Naive thymus-derived CD4-positive, alpha-beta T cell (primary cell): ENCODE results near the gene CNNM3. TPM values are rescaled to one million over a fixed set of nuclear protein-coding genes. Genes with fewer than 3 reads are reported as not detected.
A peak's percentile ranks its signal among the peaks of the same experiment; 100 is the strongest.

ENCODE experiments used
- ATAC-seq: fragments of 150-1000 bp; cut with Tn5 transposase; 2 replicates; pipeline ENCODE4 v1.10.0; 2021; ENCODE audit warnings: mild to moderate bottlenecking, moderate library complexity
- CTCF ChIA-PET: fragments of 350-600 bp; sonication (Branson Sonifier 250); formaldehyde crosslinking; loops from one replicate; lab custom pipeline; 2021; ENCODE audit warnings: antibody characterized with exemption; lab: Charles Lee
- POLR2A ChIA-PET: fragments of 350-600 bp; sonication (Branson Sonifier 250); formaldehyde crosslinking; loops from one replicate; lab custom pipeline; 2021; ENCODE audit warnings: antibody characterized with exemption, inconsistent platforms; lab: Charles Lee
- DNase-seq, 9 donors: peaks; one replicate each; pipeline versions ENCODE4 v3.0.0 to v3.0.0-alpha.2; 2020 to 2022; ENCODE audit warnings: mixed read lengths in 1 of 9
- H3K27ac ChIP-seq: one replicate; pipeline ENCODE4 v1.7.0; 2013; ENCODE audit warnings: mild to moderate bottlenecking, low read depth, low read length, moderate library complexity
- H3K27me3 ChIP-seq, 2 donors: one replicate each; pipeline ENCODE4 v1.7.0; 2013; ENCODE audit warnings: low read length in 2 of 2, mild to moderate bottlenecking in 2 of 2, moderate library complexity in 2 of 2; ENCODE audit not compliant: control insufficient read depth in 2 of 2, insufficient read depth in 2 of 2
- H3K36me3 ChIP-seq, 3 experiments: 1 replicate in 2 of 3; 2 replicates in 1 of 3; pipeline ENCODE4 v1.7.0; 2013; ENCODE audit warnings: low read length in 3 of 3, mild to moderate bottlenecking in 3 of 3, moderate library complexity in 1 of 3; ENCODE audit not compliant: insufficient read depth in 3 of 3, control insufficient read depth in 2 of 3
- H3K4me1 ChIP-seq, 2 donors: one replicate each; pipeline ENCODE4 v1.7.0; 2013; ENCODE audit warnings: low read length in 2 of 2, mild to moderate bottlenecking in 2 of 2, moderate library complexity in 1 of 2; ENCODE audit not compliant: control insufficient read depth in 2 of 2, insufficient read depth in 2 of 2
- H3K4me3 ChIP-seq: 2 replicates; pipeline ENCODE4 v1.7.0; 2013; ENCODE audit warnings: mild to moderate bottlenecking, low read length
- H3K9me3 ChIP-seq, 3 experiments: 1 replicate in 2 of 3; 2 replicates in 1 of 3; pipeline ENCODE4 v1.7.0; 2013; ENCODE audit warnings: low read length in 3 of 3; ENCODE audit not compliant: control insufficient read depth in 2 of 3
- H3K27ac Mint-ChIP-seq, 9 donors: one replicate each; pipeline ENCODE4 v1.8.0; 2020 to 2022; ENCODE audit warnings: mixed read lengths in 9 of 9, mild to moderate bottlenecking in 8 of 9, moderate library complexity in 5 of 9, inconsistent platforms in 2 of 9
- H3K27me3 Mint-ChIP-seq, 5 donors: one replicate each; pipeline ENCODE4 v1.8.0; 2021 to 2022; ENCODE audit warnings: mixed read lengths in 5 of 5, mild to moderate bottlenecking in 1 of 5
- H3K36me3 Mint-ChIP-seq, 5 donors: one replicate each; pipeline ENCODE4 v1.8.0; 2020 to 2022; ENCODE audit warnings: mixed read lengths in 5 of 5, mild to moderate bottlenecking in 3 of 5, inconsistent platforms in 1 of 5
- H3K4me1 Mint-ChIP-seq, 7 donors: one replicate each; pipeline ENCODE4 v1.8.0; 2020 to 2022; ENCODE audit warnings: mixed read lengths in 7 of 7, mild to moderate bottlenecking in 3 of 7, inconsistent platforms in 1 of 7
- H3K4me3 Mint-ChIP-seq, 10 donors: one replicate each; pipeline ENCODE4 v1.8.0; 2020 to 2022; ENCODE audit warnings: mild to moderate bottlenecking in 10 of 10, mixed read lengths in 10 of 10, moderate library complexity in 6 of 10, inconsistent platforms in 2 of 10
- H3K9me3 Mint-ChIP-seq, 11 donors: one replicate each; pipeline ENCODE4 v1.8.0; 2020 to 2022; ENCODE audit warnings: mixed read lengths in 11 of 11, mild to moderate bottlenecking in 4 of 11, inconsistent platforms in 1 of 11, moderate library complexity in 1 of 11
- intact Hi-C, 2 donors: fragments of 100-400 bp; cut with micrococcal nuclease; formaldehyde crosslinking; loops; one replicate each; pipeline ENCODE4 v1.15.1; 2023
- polyA plus RNA-seq, 2 donors: library from polyadenylated mRNA; unstranded; fragments of 300-500 nt; fragmentation: Illumina TruSeq; gene quantifications; one replicate each; pipeline ENCODE4 v1.2.3, GENCODE V29; 2021
- total RNA-seq, 6 experiments: library from RNA in 5 of 6; stranded (reverse) in 5 of 6; gene quantifications; 1 replicate in 5 of 6; 2 replicates in 1 of 6; pipeline ENCODE4 v1.2.3 and lab custom pipeline; 2021 to 2026

The CNNM3 gene
- total and polyA plus RNA-seq, 7 experiments from 2014 or later, result 4.0 to 51.5 (median 37.7) TPM

DNA sequence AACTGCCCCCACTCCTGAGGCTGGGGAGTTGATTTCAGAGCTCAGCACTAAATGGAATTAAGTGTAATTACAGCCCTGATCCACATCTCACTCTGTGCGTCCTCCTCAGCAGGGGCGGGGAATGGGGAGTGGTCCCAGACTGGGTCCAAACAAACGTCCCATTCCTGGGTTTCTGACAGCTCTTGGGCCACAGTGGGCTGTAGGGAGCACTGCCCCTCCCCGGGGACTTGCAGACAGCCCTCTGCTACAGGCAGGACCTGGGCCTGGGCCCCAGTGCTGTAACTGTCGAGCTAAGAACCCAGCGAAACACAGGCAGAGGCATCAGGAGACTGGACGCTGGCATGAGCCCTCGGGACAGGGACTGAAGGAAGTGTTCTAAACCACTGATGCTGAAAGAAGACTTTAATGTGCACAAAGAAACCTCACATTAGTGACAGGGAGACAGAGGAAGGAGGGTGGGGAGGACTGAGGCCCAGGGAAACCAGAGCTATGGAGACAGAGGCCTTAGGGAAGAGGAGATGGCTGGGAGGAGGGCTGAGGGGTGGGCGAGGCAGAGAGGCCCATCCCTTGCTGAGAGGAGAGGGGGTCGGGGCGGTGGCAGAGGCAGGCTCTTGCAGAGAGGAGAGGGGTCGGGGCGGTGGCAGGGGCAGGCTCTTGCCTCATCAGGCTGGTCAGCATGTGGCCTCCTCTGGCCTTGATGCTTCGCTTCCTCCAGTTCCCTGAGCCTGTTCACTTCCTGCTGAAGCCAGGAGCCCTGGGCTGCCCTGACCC is 59.6 kb downstream of the CNNM3 start:
- Histone ChIP-seq H3K27ac (no peak overlapping the region), H3K4me3 (no peak overlapping the region), H3K9me3 (no peaks in the 10 kb centered on the region), H3K36me3 (no peaks in the 10 kb centered on the region), H3K4me1 (peaks cover 3 to 16% of the 10 kb centered on the region in 2 donors), H3K27me3 (no peaks in the 10 kb centered on the region)
- Mint-ChIP-seq H3K36me3 (no peaks in the 10 kb centered on the region), H3K27me3 (peaks cover 0 to 13% (median 0%) of the 10 kb centered on the region in 5 donors), H3K4me1 (peaks cover 13 to 51% (median 36%) of the 10 kb centered on the region in 7 donors), H3K4me3 (no peak overlapping the region), H3K27ac (peak overlapping the region in 5 of 9 donors; percentile 18 to 78 (median 69)), H3K9me3 (peaks cover 0 to 2% (median 0%) of the 10 kb centered on the region in 11 donors)
- ATAC-seq (no peak), DNase-seq (no peak)
- intact Hi-C loops, result no loop called here
- ChIA-PET CTCF (interaction anchor here (1.6 kb wide), 1 partner anchor 49 kb away, joined by 3 read pairs; no protein-coding TSS in a partner anchor), POLR2A (interaction anchor here (0.8 to 4.0 kb wide), 6 partner anchors 9 to 49 kb away, joined by 3 to 17 read pairs (median 4); partner anchors contain the start of gene ANKRD39)

- Histone ChIP-seq H3K36me3 (no peaks in the 10 kb centered on the region), H3K9me3 (no peaks in the 10 kb centered on the region), H3K27ac (no peak overlapping the region), H3K4me3 (no peak overlapping the region), H3K4me1 (peaks cover 0 to 10% of the 10 kb centered on the region in 2 donors), H3K27me3 (no peaks in the 10 kb centered on the region)
- POLR2A ChIA-PET, result interaction anchor here (1.0 to 4.0 kb wide), 5 partner anchors 8 to 18 kb away, joined by 3 to 17 read pairs (median 5); partner anchors contain the start of gene ANKRD39
- Mint-ChIP-seq H3K27ac (peak overlapping the region in 4 of 9 donors; percentile 13 to 67 (median 24)), H3K4me1 (peaks cover 10 to 43% (median 28%) of the 10 kb centered on the region in 7 donors), H3K27me3 (peaks cover 0 to 9% (median 0%) of the 10 kb centered on the region in 5 donors), H3K4me3 (no peak overlapping the region), H3K9me3 (peaks cover 0 to 2% (median 0%) of the 10 kb centered on the region in 11 donors), H3K36me3 (no peaks in the 10 kb centered on the region)
- intact Hi-C loops, result no loop called here
- CTCF ChIA-PET, result no interaction called here
- no peak for DNase-seq
- ATAC-seq, result no peak
These were observed 60.4 kb downstream of the CNNM3 start for GRCh38 chr2:96876269-96877041.

DNA sequence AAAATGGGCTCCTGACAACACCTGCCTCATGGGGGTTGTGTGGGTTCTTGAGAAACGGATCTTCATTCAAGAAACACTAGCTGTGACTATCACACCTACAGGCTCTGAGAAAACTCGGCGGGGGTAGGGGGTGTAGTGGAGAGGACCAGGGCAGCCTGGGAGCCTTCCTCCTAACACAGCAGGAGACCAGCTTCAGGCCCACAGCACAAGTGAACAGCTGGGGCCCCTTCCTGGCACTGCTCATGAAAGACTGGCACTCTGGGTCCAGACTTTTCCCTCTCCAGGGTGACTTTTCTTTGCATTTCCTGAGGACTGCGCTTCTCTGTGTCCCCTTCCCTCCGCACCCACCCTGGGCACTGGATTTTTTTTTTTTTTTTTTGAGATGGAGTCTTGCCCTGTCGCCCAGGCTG is 61.0 kb downstream of the CNNM3 start:
- Histone ChIP-seq H3K4me3 (no peak overlapping the region), H3K4me1 (peaks cover 0 to 10% of the 10 kb centered on the region in 2 donors), H3K9me3 (no peaks in the 10 kb centered on the region), H3K27me3 (no peaks in the 10 kb centered on the region), H3K36me3 (no peaks in the 10 kb centered on the region), H3K27ac (no peak overlapping the region)
- Mint-ChIP-seq H3K4me1 (peaks cover 10 to 41% (median 27%) of the 10 kb centered on the region in 7 donors), H3K27ac (peak overlapping the region in 2 of 9 donors; percentile 13 to 28), H3K9me3 (peaks cover 0 to 2% (median 0%) of the 10 kb centered on the region in 11 donors), H3K27me3 (peaks cover 0 to 9% (median 0%) of the 10 kb centered on the region in 5 donors), H3K36me3 (no peaks in the 10 kb centered on the region), H3K4me3 (no peak overlapping the region)
- DNase-seq (no peak), ATAC-seq (no peak)
- POLR2A ChIA-PET, result interaction anchor here (1.9 to 2.0 kb wide), 2 partner anchors 8 to 12 kb away, joined by 4 to 7 read pairs; no protein-coding TSS in a partner anchor
- CTCF ChIA-PET, result no interaction called here
- intact Hi-C loops, result no loop called here

GRCh38 chr2:96877631-96878092 is 61.6 kb downstream of the CNNM3 start:
- intact Hi-C loops, result no loop called here
- Histone ChIP-seq H3K36me3 (no peaks in the 10 kb centered on the region), H3K9me3 (no peaks in the 10 kb centered on the region), H3K4me3 (no peak overlapping the region), H3K27ac (no peak overlapping the region), H3K27me3 (no peaks in the 10 kb centered on the region), H3K4me1 (peaks cover 0 to 10% of the 10 kb centered on the region in 2 donors)
- H3K27ac Mint-ChIP-seq, result no peak overlapping the region
- H3K27me3 Mint-ChIP-seq, result peaks cover 0 to 4% (median 0%) of the 10 kb centered on the region in 5 donors
- ChIA-PET POLR2A (interaction anchor here (0.9 to 2.0 kb wide), 3 partner anchors 9 to 16 kb away, joined by 3 to 7 read pairs (median 4); no protein-coding TSS in a partner anchor), CTCF (no interaction called here)
- peaks cover 0 to 2% (median 0%) of the 10 kb centered on the region in 11 donors for H3K9me3 Mint-ChIP-seq
- H3K4me3 Mint-ChIP-seq, result no peak overlapping the region
- H3K4me1 Mint-ChIP-seq, result peaks cover 10 to 35% (median 21%) of the 10 kb centered on the region in 7 donors
- ATAC-seq, result no peak
- no peaks in the 10 kb centered on the region for H3K36me3 Mint-ChIP-seq
- DNase-seq, result no peak

- Mint-ChIP-seq H3K4me1 (peaks cover 10 to 30% (median 15%) of the 10 kb centered on the region in 7 donors), H3K36me3 (no peaks in the 10 kb centered on the region), H3K27ac (no peak overlapping the region), H3K27me3 (peaks cover 0 to 4% (median 0%) of the 10 kb centered on the region in 5 donors), H3K4me3 (no peak overlapping the region), H3K9me3 (peaks cover 0 to 2% (median 0%) of the 10 kb centered on the region in 11 donors)
- Histone ChIP-seq H3K4me3 (no peak overlapping the region), H3K27me3 (no peaks in the 10 kb centered on the region), H3K27ac (no peak overlapping the region), H3K4me1 (peaks cover 0 to 10% of the 10 kb centered on the region in 2 donors), H3K9me3 (no peaks in the 10 kb centered on the region), H3K36me3 (no peaks in the 10 kb centered on the region)
- intact Hi-C loops, result no loop called here
- ChIA-PET POLR2A (interaction anchor here (0.9 to 2.0 kb wide), 4 partner anchors 10 to 18 kb away, joined by 3 to 7 read pairs (median 4); no protein-coding TSS in a partner anchor), CTCF (no interaction called here)
- ATAC-seq (no peak), DNase-seq (no peak)
These were observed 62.1 kb downstream of the CNNM3 start for GRCh38 chr2:96878171-96878570.
